Measurements from ENCODE around the gene F2.

Gene F2

DNA sequence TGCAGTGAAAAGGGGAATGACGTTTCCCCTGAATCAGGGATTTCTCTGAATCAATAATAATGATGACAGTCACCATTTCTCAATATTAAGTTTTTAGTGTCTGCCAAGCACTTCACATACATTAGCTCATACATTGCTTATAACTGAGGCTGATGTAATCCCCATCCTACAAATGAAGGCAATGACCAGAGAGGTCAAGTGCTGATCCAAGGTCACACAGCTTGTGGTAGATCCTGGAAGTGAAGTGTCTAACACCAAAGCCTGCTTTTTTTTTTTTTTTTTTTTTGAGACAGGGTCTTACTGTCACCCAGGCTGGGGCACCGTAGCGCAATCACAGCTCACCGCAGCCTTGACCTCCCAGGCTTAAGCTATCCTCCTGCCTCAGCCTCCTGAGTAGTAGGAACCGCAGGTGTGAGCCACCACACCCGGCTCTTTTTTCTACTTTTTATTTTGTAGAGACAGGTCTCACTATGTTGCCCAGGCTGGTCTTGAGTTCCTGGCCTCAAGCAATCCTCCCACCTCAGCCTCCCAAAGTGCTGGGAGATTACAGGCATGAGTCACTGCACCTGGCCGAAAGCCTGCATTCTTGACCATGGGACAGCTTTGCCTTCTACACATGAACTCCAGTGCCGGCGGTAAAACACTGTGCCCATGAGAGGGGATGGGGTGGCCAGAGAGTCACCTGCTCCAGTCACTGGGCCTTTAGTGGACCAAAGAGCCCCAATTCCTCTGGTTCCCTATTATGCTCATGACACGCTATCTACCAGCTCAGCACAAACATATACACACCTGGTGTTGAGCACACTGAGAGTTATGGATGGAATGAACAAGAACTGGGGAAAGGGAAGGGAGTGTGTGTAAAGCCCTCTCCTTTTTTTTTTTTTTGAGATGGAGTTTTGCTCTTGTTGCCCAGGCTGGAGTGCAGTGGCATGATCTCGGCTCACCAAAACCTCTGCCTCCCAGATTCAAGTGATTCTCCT lies 36.0 kb upstream of the F2 start:
- Histone ChIP-seq H3K36me3 (ENCODE audit: insufficient read depth, low read length) (peaks cover 74% of the 10 kb centered on the region), H3K4me3 (ENCODE audit: low read depth in 1 of 2, low read length in 2 of 2) (no peak overlapping the region), H3K9ac (ENCODE audit: low read depth, low read length) (no peak overlapping the region), H4K20me1 (ENCODE audit: insufficient read depth, low read length) (peaks cover 8% of the 10 kb centered on the region), H3K9me3 (ENCODE audit: insufficient read depth, low read length, severe bottlenecking) (no peaks in the 10 kb centered on the region), H3K27me3 (ENCODE audit: insufficient read depth, low read length, poor library complexity) (no peaks in the 10 kb centered on the region), H3K4me2 (ENCODE audit: insufficient read depth, low read length) (no peak overlapping the region), H3K79me2 (ENCODE audit: insufficient read depth, low read length) (no peaks in the 10 kb centered on the region), H3K27ac (ENCODE audit: low read length) (no peak overlapping the region), H2AFZ (ENCODE audit: low read depth, low read length) (no peak overlapping the region), H3K4me1 (ENCODE audit: insufficient read depth, low read length) (no peaks in the 10 kb centered on the region)
- no peak for ATAC-seq (ENCODE audit: insufficient read depth, low read depth)
- TF ChIP-seq EZH2 (IDR thresholded peaks at IDR 0.05; ENCODE audit: borderline replicate concordance, low read depth, low read length, severe bottlenecking), result no peak
- TF ChIP-seq, protein P1, sequence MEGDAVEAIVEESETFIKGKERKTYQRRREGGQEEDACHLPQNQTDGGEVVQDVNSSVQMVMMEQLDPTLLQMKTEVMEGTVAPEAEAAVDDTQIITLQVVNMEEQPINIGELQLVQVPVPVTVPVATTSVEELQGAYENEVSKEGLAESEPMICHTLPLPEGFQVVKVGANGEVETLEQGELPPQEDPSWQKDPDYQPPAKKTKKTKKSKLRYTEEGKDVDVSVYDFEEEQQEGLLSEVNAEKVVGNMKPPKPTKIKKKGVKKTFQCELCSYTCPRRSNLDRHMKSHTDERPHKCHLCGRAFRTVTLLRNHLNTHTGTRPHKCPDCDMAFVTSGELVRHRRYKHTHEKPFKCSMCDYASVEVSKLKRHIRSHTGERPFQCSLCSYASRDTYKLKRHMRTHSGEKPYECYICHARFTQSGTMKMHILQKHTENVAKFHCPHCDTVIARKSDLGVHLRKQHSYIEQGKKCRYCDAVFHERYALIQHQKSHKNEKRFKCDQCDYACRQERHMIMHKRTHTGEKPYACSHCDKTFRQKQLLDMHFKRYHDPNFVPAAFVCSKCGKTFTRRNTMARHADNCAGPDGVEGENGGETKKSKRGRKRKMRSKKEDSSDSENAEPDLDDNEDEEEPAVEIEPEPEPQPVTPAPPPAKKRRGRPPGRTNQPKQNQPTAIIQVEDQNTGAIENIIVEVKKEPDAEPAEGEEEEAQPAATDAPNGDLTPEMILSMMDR (IDR thresholded peaks at IDR 0.05; ENCODE audit: borderline replicate concordance, extremely low read depth, low read length, poor library complexity, severe bottlenecking), result no peak
- no peak for DNase-seq

DNA sequence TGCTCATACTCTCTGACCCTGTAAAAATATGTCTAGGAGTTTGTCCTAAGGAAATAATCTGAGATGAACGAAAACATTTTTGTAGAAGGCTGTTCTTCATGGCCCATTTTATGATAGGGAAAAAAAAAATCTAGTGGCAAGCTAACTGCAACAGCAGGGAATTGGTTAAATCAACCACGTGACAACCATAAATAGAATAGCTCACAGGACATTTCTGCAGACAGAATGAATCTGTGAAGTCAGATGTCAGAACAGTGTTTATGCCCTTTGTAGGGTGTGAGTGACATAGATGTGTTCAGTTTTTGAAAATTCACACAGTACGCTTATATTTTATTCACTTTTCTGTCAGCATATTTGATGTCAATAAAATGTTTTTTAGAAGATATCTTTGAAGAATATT lies 34.6 kb upstream of the F2 start:
- Histone ChIP-seq H3K4me3 (ENCODE audit: low read depth in 1 of 2, low read length in 2 of 2) (no peak overlapping the region), H3K9me3 (ENCODE audit: insufficient read depth, low read length, severe bottlenecking) (no peaks in the 10 kb centered on the region), H2AFZ (ENCODE audit: low read depth, low read length) (no peak overlapping the region), H3K4me2 (ENCODE audit: insufficient read depth, low read length) (no peak overlapping the region), H4K20me1 (ENCODE audit: insufficient read depth, low read length) (peaks cover 5% of the 10 kb centered on the region), H3K27me3 (ENCODE audit: insufficient read depth, low read length, poor library complexity) (no peaks in the 10 kb centered on the region), H3K36me3 (ENCODE audit: insufficient read depth, low read length) (peaks cover 67% of the 10 kb centered on the region), H3K79me2 (ENCODE audit: insufficient read depth, low read length) (no peaks in the 10 kb centered on the region; the same call in 1 of the 2 replicates), H3K27ac (ENCODE audit: low read length) (no peak overlapping the region), H3K9ac (ENCODE audit: low read depth, low read length) (no peak overlapping the region), H3K4me1 (ENCODE audit: insufficient read depth, low read length) (no peaks in the 10 kb centered on the region)
- ATAC-seq (ENCODE audit: insufficient read depth, low read depth) (no peak), DNase-seq (no peak)
- TF ChIP-seq EZH2 (IDR thresholded peaks at IDR 0.05; ENCODE audit: borderline replicate concordance, low read depth, low read length, severe bottlenecking), result no peak
- TF ChIP-seq, protein P1 (IDR thresholded peaks at IDR 0.05; ENCODE audit: borderline replicate concordance, extremely low read depth, low read length, poor library complexity, severe bottlenecking), result no peak

DNA sequence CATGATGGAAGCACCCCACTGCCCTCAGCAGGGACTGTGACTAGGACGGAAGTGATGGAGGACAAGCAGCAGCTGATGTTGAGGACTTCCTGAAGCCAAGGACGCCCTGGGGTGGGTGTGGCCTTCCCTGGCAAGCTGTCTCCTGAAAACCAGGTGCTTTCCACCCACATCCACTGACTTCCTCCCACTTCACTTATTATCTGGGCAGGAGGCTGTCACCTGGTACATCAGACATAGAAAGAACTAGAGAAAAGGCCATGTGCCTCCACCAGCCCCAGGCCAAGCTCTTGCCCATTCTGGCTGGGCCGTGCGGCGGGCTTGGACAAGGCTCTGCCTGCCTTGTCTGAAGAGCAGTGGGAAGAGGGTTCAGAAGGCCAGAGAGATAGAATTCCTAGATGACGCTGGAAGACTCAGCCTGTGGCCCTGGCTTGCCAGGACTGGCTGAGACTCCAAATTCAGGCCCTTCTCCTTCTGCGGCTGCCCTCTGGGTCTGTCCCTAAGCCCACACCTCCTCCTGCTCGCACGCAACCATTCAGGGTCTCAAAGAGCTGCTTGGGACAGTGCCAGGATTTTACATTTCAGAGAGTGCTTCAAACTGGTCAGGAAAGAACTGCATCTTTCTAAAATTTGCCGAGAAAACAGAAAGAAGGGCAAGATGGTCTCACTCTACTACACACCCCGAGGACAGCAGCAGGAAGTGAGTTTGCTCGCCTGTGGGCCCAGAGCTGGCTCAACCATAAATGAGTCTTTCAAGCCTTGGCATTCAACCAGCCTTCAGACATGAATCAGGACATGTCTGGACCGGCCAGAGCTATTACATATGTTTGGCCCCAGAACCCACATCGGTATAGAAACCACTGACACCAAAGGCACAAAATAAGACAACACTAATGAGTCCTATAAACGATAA lies 31.9 kb upstream of the F2 start:
- Histone ChIP-seq H3K36me3 (ENCODE audit: insufficient read depth, low read length) (peaks cover 52% of the 10 kb centered on the region), H4K20me1 (ENCODE audit: insufficient read depth, low read length) (peaks cover under 1% of the 10 kb centered on the region; the same call in 1 of the 2 replicates), H2AFZ (ENCODE audit: low read depth, low read length) (no peak overlapping the region), H3K4me3 (ENCODE audit: low read depth in 1 of 2, low read length in 2 of 2) (no peak overlapping the region), H3K9me3 (ENCODE audit: insufficient read depth, low read length, severe bottlenecking) (no peaks in the 10 kb centered on the region), H3K9ac (ENCODE audit: low read depth, low read length) (no peak overlapping the region), H3K27ac (ENCODE audit: low read length) (no peak overlapping the region), H3K4me2 (ENCODE audit: insufficient read depth, low read length) (no peak overlapping the region), H3K4me1 (ENCODE audit: insufficient read depth, low read length) (no peaks in the 10 kb centered on the region), H3K27me3 (ENCODE audit: insufficient read depth, low read length, poor library complexity) (no peaks in the 10 kb centered on the region), H3K79me2 (ENCODE audit: insufficient read depth, low read length) (no peaks in the 10 kb centered on the region; the same call in 1 of the 2 replicates)
- TF ChIP-seq, protein P1 (IDR thresholded peaks at IDR 0.05; ENCODE audit: borderline replicate concordance, extremely low read depth, low read length, poor library complexity, severe bottlenecking), result no peak
- TF ChIP-seq EZH2 (IDR thresholded peaks at IDR 0.05; ENCODE audit: borderline replicate concordance, low read depth, low read length, severe bottlenecking), result no peak
- DNase-seq (no peak), ATAC-seq (ENCODE audit: insufficient read depth, low read depth) (no peak)
